Fibroblast of the aortic adventitia (primary cell): ENCODE results near the gene KCTD4. TPM values are rescaled to one million over a fixed set of nuclear protein-coding genes. Genes with fewer than 3 reads are reported as not detected.
A peak's percentile ranks its signal among the peaks of the same experiment; 100 is the strongest.

Source experiments
- DNase-seq: peaks from one replicate; pipeline ENCODE4 v3.0.0-alpha.2; 2010; ENCODE audit warnings: low read depth
- H3K4me3 ChIP-seq: 2 replicates; pipeline ENCODE4 v1.5.1; 2011; ENCODE audit warnings: low read depth, mild to moderate bottlenecking, control low read depth, low read length, moderate library complexity
- total RNA-seq: library from RNA; depleted of rRNA; stranded (reverse); fragments of >200 nt; gene quantifications from 2 replicates; pipeline ENCODE4 v1.2.3, GENCODE V29; 2012; ENCODE audit warnings: low replicate concordance
- TF ChIP-seq, protein P1 (sequence below): IDR thresholded peaks from 2 replicates; pipeline ENCODE4 v1.5.1; 2011; ENCODE audit warnings: mild to moderate bottlenecking, low read length, control low read depth, inconsistent platforms; ENCODE audit not compliant: insufficient read depth

Gene KCTD4
- total RNA-seq, 1 donor = not detected

GRCh38 chr13:45180713-45181601 is 19.9 kb downstream of the KCTD4 start:
- H3K4me3 ChIP-seq = no peak overlapping the region
- DNase-seq = no peak
- TF ChIP-seq, protein P1, sequence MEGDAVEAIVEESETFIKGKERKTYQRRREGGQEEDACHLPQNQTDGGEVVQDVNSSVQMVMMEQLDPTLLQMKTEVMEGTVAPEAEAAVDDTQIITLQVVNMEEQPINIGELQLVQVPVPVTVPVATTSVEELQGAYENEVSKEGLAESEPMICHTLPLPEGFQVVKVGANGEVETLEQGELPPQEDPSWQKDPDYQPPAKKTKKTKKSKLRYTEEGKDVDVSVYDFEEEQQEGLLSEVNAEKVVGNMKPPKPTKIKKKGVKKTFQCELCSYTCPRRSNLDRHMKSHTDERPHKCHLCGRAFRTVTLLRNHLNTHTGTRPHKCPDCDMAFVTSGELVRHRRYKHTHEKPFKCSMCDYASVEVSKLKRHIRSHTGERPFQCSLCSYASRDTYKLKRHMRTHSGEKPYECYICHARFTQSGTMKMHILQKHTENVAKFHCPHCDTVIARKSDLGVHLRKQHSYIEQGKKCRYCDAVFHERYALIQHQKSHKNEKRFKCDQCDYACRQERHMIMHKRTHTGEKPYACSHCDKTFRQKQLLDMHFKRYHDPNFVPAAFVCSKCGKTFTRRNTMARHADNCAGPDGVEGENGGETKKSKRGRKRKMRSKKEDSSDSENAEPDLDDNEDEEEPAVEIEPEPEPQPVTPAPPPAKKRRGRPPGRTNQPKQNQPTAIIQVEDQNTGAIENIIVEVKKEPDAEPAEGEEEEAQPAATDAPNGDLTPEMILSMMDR = no peak

DNA sequence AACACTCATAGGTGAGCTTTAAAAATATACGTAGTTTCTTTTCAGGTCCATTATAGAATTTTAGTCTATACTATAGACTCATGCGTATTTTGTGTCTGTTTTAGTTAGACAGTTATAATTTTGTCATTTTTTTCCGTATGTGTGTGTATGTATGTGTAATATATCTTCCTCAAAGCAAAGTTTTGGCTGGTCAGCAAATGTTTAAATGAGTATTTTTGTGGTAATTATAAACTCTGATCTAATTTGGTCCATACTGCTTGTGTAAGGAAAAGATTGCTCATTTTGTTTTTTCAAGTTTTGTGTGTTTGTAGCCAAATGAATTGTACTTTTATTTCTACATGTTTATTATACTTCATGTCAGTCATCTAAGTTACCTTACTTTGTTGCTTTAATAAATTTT is 20.5 kb downstream of the KCTD4 start:
- no peak for DNase-seq
- TF ChIP-seq, protein P1 = no peak
- H3K4me3 ChIP-seq = no peak overlapping the region

DNA sequence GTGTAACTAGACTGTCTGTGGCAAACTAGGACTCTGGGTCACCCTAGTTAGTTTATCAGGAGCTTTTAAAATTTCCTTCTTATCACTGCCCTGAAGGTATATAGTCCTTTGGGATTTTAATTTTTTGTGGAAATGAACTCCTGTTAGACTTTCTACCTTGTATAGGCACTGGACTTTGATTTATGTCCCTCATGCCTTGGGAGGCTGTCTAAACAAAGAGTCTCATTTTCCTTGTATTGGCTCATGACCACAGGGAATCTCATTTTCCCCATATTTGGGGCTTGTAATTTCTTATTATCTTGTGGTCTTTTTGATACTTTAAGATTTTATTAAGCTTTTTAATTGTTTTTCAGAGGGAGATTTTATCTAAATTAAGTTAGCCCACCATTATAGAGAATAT is 21.4 kb downstream of the KCTD4 start:
- DNase-seq = no peak
- TF ChIP-seq, protein P1 = no peak
- no peak overlapping the region for H3K4me3 ChIP-seq

DNA sequence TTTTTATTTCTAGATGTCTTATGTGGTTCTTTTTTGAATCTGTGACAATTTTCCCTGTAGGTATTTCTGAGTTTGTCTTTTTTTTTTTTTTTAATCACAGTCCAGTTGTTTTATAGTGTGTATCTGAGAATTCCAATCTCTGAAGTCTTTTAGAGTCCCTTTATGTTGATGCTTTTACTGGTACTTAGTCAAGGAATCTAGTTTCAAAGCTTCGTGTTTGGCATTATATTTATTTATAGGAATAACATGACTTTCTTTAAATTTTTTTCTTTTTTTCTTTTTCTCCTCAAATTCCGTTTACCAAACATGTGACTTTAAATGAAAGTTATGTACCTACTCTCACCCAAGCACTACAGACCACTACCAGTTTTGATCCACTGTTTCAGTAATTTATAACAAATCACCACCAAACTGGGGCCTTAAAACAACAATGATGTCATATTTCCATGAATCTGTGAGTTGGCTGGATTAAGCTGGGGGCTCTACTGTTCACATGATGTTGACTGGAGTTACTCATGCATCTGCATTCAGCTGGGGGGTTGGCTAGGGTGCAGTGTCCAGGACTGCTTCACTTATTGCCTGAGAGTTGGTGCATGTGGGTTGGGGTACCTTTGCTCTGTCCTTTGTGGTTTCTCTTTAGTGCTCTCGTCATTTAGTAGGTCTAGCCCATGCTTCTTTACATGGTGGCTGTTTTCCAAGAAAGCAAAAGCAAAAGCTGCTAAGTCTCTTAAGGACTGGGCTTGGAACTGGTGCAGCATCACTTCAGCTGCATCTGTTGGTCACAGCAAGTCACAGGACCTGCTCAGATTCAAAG is 22.3 kb downstream of the KCTD4 start:
- peak; percentile 61 for DNase-seq
- no peak overlapping the region for H3K4me3 ChIP-seq
- TF ChIP-seq, protein P1 = no peak

- TF ChIP-seq, protein P1 = no peak
- DNase-seq = no peak
- H3K4me3 ChIP-seq = no peak overlapping the region
These were observed 26.4 kb downstream of the KCTD4 start for GRCh38 chr13:45174478-45174877.

- H3K4me3 ChIP-seq = no peak overlapping the region
- DNase-seq = no peak
- TF ChIP-seq, protein P1 = no peak
These were observed 32.3 kb downstream of the KCTD4 start for GRCh38 chr13:45168555-45168930.
